ENCODE measurements around the gene ZNF429.
"Not testable (repeated sequence)": the region's sequence is repeated elsewhere in the genome, so short reads cannot be mapped to it uniquely, and the experiment has no call there.

ZNF429 gene

GRCh38 chr19:21519488-21519887 lies 14.1 kb downstream of the ZNF429 start:
- H3K79me2 ChIP-seq (ENCODE audit: insufficient read depth, low read depth), result no peaks in the 10 kb centered on the region
- no peak for TF ChIP-seq CTCF (conservative IDR thresholded peaks at IDR 0.05; ENCODE audit: low read depth, low read length)
- no peak overlapping the region for H2AFZ ChIP-seq (ENCODE audit: low read depth)
- no peak overlapping the region for H3K9ac ChIP-seq
- no peaks in the 10 kb centered on the region for H3K4me1 ChIP-seq (ENCODE audit: low read depth, poor library complexity, severe bottlenecking)
- H4K20me1 ChIP-seq (ENCODE audit: insufficient read depth), result no peaks in the 10 kb centered on the region
- H3K4me2 ChIP-seq, result no peak overlapping the region
- no peak overlapping the region for H3K27ac ChIP-seq
- H3K4me3 ChIP-seq (IDR thresholded peaks at IDR 0.05; ENCODE audit: insufficient read depth, low read depth, low read length), result no peak overlapping the region
- H3K27me3 ChIP-seq (ENCODE audit: insufficient read depth, low read depth), result no peaks in the 10 kb centered on the region
- H3K36me3 ChIP-seq (ENCODE audit: insufficient read depth), result no peaks in the 10 kb centered on the region

GRCh38 chr19:21532904-21533303 lies 27.5 kb downstream of the ZNF429 start:
- no peak overlapping the region for H3K9ac ChIP-seq
- TF ChIP-seq CTCF (conservative IDR thresholded peaks at IDR 0.05; ENCODE audit: low read depth, low read length), result no peak
- no peak overlapping the region for H3K4me2 ChIP-seq
- no peaks in the 10 kb centered on the region for H3K36me3 ChIP-seq (ENCODE audit: insufficient read depth)
- no peak overlapping the region for H2AFZ ChIP-seq (ENCODE audit: low read depth)
- no peak overlapping the region for H3K4me3 ChIP-seq (IDR thresholded peaks at IDR 0.05; ENCODE audit: insufficient read depth, low read depth, low read length)
- H4K20me1 ChIP-seq (ENCODE audit: insufficient read depth), result no peaks in the 10 kb centered on the region
- H3K27me3 ChIP-seq (ENCODE audit: insufficient read depth, low read depth), result no peaks in the 10 kb centered on the region
- H3K4me1 ChIP-seq (ENCODE audit: low read depth, poor library complexity, severe bottlenecking), result no peaks in the 10 kb centered on the region
- no peaks in the 10 kb centered on the region for H3K79me2 ChIP-seq (ENCODE audit: insufficient read depth, low read depth)
- no peak overlapping the region for H3K27ac ChIP-seq

GRCh38 chr19:21536741-21537290 lies 31.4 kb downstream of the ZNF429 start:
- H3K36me3 ChIP-seq (ENCODE audit: insufficient read depth); H3K4me1 ChIP-seq (ENCODE audit: low read depth, poor library complexity, severe bottlenecking); H3K4me2 ChIP-seq; H3K79me2 ChIP-seq (ENCODE audit: insufficient read depth, low read depth); H4K20me1 ChIP-seq (ENCODE audit: insufficient read depth); H3K27me3 ChIP-seq (ENCODE audit: insufficient read depth, low read depth); H2AFZ ChIP-seq (ENCODE audit: low read depth); H3K27ac ChIP-seq; H3K4me3 ChIP-seq (IDR thresholded peaks at IDR 0.05; ENCODE audit: insufficient read depth, low read depth, low read length); H3K9ac ChIP-seq: not testable (repeated sequence)

GRCh38 chr19:21559444-21559843 lies 54.0 kb downstream of the ZNF429 start:
- H3K27me3 ChIP-seq (ENCODE audit: insufficient read depth, low read depth), result no peaks in the 10 kb centered on the region
- no peaks in the 10 kb centered on the region for H4K20me1 ChIP-seq (ENCODE audit: insufficient read depth)
- H2AFZ ChIP-seq (ENCODE audit: low read depth), result no peak overlapping the region
- TF ChIP-seq CTCF (conservative IDR thresholded peaks at IDR 0.05; ENCODE audit: low read depth, low read length), result no peak
- H3K4me2 ChIP-seq, result no peak overlapping the region
- H3K4me1 ChIP-seq (ENCODE audit: low read depth, poor library complexity, severe bottlenecking), result no peaks in the 10 kb centered on the region
- H3K4me3 ChIP-seq (IDR thresholded peaks at IDR 0.05; ENCODE audit: insufficient read depth, low read depth, low read length), result no peak overlapping the region
- no peaks in the 10 kb centered on the region for H3K79me2 ChIP-seq (ENCODE audit: insufficient read depth, low read depth)
- H3K36me3 ChIP-seq (ENCODE audit: insufficient read depth), result no peaks in the 10 kb centered on the region
- H3K27ac ChIP-seq, result no peak overlapping the region
- H3K9ac ChIP-seq, result no peak overlapping the region

- Histone ChIP-seq H4K20me1 (ENCODE audit: insufficient read depth) (no peaks in the 10 kb centered on the region), H3K4me1 (ENCODE audit: low read depth, poor library complexity, severe bottlenecking) (no peaks in the 10 kb centered on the region), H3K36me3 (ENCODE audit: insufficient read depth) (no peaks in the 10 kb centered on the region), H3K27me3 (ENCODE audit: insufficient read depth, low read depth) (no peaks in the 10 kb centered on the region), H3K79me2 (ENCODE audit: insufficient read depth, low read depth) (no peaks in the 10 kb centered on the region), H3K4me3 (IDR thresholded peaks at IDR 0.05; ENCODE audit: insufficient read depth, low read depth, low read length) (no peak overlapping the region), H3K27ac (no peak overlapping the region), H3K4me2 (no peak overlapping the region), H2AFZ (ENCODE audit: low read depth) (no peak overlapping the region), H3K9ac (no peak overlapping the region)
- no peak for TF ChIP-seq CTCF (conservative IDR thresholded peaks at IDR 0.05; ENCODE audit: low read depth, low read length)
These were observed 59.0 kb downstream of the ZNF429 start for GRCh38 chr19:21564406-21564805.

Data from KMS-11 (cell line).